PFSK-1 (cell line): ENCODE data around the gene ACOXL.

Source experiments
- FOXP2 ChIP-seq: optimal IDR thresholded peaks from 2 replicates; pipeline ENCODE3; 2011; ENCODE audit warnings: borderline replicate concordance, control low read depth, inconsistent platforms; ENCODE audit not compliant: insufficient read depth; ENCODE audit errors: extremely low read length, extremely low read depth
- POLR2AphosphoS5 ChIP-seq: IDR thresholded peaks from 2 replicates; pipeline ENCODE4 v1.6.1; 2012; ENCODE audit warnings: low read depth, mild to moderate bottlenecking, control low read depth, low read length, moderate library complexity
- REST ChIP-seq, 2 experiments: IDR thresholded peaks; 2 replicates each; pipeline versions ENCODE4 v1.6.1 to v1.8.0; 2011 to 2012; ENCODE audit warnings: low read depth in 2 of 2, low read length in 2 of 2, control low read depth in 1 of 2, inconsistent platforms in 1 of 2, mild to moderate bottlenecking in 1 of 2, moderate library complexity in 1 of 2; ENCODE audit not compliant: insufficient read depth in 1 of 2
- SIN3A ChIP-seq: IDR thresholded peaks from 2 replicates; pipeline ENCODE4 v1.6.1; 2012; ENCODE audit warnings: mild to moderate bottlenecking, low read length, moderate library complexity, borderline replicate concordance; ENCODE audit not compliant: insufficient read depth
- TAF1 ChIP-seq: IDR thresholded peaks from 2 replicates; pipeline ENCODE4 v1.6.1; 2012; ENCODE audit warnings: low read length, control low read depth, borderline replicate concordance; ENCODE audit not compliant: insufficient read depth

The ACOXL gene

GRCh38 chr2:110873597-110874452 lies 141.5 kb downstream of the ACOXL start:
- TF ChIP-seq FOXP2 (no peak), SIN3A (no peak), REST (IDR thresholded peaks at IDR 0.05; ENCODE audit: insufficient read depth in 1 of 2, low read depth in 2 of 2, low read length in 2 of 2) (no peak)

GRCh38 chr2:110874453-110875383 lies 142.3 kb downstream of the ACOXL start:
- no peak for TF ChIP-seq POLR2AphosphoS5

GRCh38 chr2:110875384-110875725 lies 143.0 kb downstream of the ACOXL start:
- TF ChIP-seq SIN3A: no peak
- no peak for TF ChIP-seq TAF1
- TF ChIP-seq REST (IDR thresholded peaks at IDR 0.05; ENCODE audit: insufficient read depth in 1 of 2, low read depth in 2 of 2, low read length in 2 of 2): no peak
- TF ChIP-seq POLR2AphosphoS5: no peak
- no peak for TF ChIP-seq FOXP2

GRCh38 chr2:110876167-110876999 lies 144.0 kb downstream of the ACOXL start:
- TF ChIP-seq TAF1 (no peak), FOXP2 (no peak), POLR2AphosphoS5 (no peak), SIN3A (no peak), REST (IDR thresholded peaks at IDR 0.05; ENCODE audit: insufficient read depth in 1 of 2, low read depth in 2 of 2, low read length in 2 of 2) (no peak)
